Sigmoid colon (tissue), 3 donors: ENCODE data around the gene TRAM2.

Experiments
- POLR2A ChIP-seq, 2 donors: fragments of 450-650 bp; IDR thresholded peaks; one replicate each; pipeline ENCODE4 v1.6.1; 2016; ENCODE audit warnings: antibody characterized with exemption in 2 of 2, mild to moderate bottlenecking in 2 of 2, moderate library complexity in 2 of 2
- TF ChIP-seq, protein P1 (sequence below), 4 experiments: fragments of 450-650 bp in 3 of 4; fragments of 200-600 bp in 1 of 4; IDR thresholded peaks; one replicate each; pipeline ENCODE4 v1.5.1; 2016 to 2019; ENCODE audit warnings: antibody characterized with exemption in 4 of 4, mild to moderate bottlenecking in 3 of 4, moderate library complexity in 2 of 4

DNA sequence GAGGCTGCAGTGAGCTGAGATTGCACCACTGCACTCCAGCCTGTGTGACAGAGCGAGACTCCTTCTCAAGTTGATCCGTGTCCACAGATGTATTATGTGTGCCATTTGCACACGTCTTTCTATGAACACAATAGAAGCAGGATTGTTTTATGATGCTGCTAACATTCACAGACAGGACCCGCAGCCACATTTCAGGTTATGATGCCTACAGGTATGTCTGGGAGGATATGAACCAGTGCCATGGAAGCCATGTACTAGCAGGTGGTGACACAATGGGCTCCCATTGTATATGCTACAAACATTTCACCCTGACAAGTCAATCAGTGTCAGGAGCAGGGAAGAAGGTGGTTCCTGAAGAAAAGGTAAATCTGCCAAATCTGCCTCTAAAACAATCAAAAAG lies 4.3 kb downstream of the TRAM2 start:
- TF ChIP-seq, protein P1, sequence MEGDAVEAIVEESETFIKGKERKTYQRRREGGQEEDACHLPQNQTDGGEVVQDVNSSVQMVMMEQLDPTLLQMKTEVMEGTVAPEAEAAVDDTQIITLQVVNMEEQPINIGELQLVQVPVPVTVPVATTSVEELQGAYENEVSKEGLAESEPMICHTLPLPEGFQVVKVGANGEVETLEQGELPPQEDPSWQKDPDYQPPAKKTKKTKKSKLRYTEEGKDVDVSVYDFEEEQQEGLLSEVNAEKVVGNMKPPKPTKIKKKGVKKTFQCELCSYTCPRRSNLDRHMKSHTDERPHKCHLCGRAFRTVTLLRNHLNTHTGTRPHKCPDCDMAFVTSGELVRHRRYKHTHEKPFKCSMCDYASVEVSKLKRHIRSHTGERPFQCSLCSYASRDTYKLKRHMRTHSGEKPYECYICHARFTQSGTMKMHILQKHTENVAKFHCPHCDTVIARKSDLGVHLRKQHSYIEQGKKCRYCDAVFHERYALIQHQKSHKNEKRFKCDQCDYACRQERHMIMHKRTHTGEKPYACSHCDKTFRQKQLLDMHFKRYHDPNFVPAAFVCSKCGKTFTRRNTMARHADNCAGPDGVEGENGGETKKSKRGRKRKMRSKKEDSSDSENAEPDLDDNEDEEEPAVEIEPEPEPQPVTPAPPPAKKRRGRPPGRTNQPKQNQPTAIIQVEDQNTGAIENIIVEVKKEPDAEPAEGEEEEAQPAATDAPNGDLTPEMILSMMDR (IDR thresholded peaks at IDR 0.05), result no peak
- TF ChIP-seq POLR2A (IDR thresholded peaks at IDR 0.05), result no peak
